Heart left ventricle (tissue), 16 donors: Measurements from ENCODE around the gene GPR87. TPM values are rescaled to one million over a fixed set of nuclear protein-coding genes. Genes with fewer than 3 reads are reported as not detected.

ENCODE experiments used
- ATAC-seq, 4 donors: fragments of 200-7000 bp; cut with Tn5 transposase; one replicate each; pipeline ENCODE4 v1.9.1; 2020 to 2022; ENCODE audit warnings: moderate library complexity in 4 of 4, mild to moderate bottlenecking in 3 of 4, moderate number of reproducible peaks in 1 of 4
- DNase-seq, 5 donors: peaks; one replicate each; pipeline ENCODE4 v3.0.0-alpha.2; 2020
- H3K27ac ChIP-seq, 12 donors: fragments of 200-600 bp; sonication (generic) in 4 of 12; one replicate each; pipeline versions ENCODE4 v1.5.0 to v1.8.0; 2016 to 2022; ENCODE audit warnings: mild to moderate bottlenecking in 2 of 12
- H3K27me3 ChIP-seq, 9 donors: fragments of 200-600 bp; sonication (generic) in 2 of 9; one replicate each; pipeline versions ENCODE4 v1.5.1 to v1.8.0; 2016 to 2022; ENCODE audit warnings: mild to moderate bottlenecking in 3 of 9
- H3K36me3 ChIP-seq, 9 donors: fragments of 200-600 bp; sonication (generic) in 2 of 9; one replicate each; pipeline versions ENCODE4 v1.5.0 to v1.8.0; 2018 to 2022; ENCODE audit warnings: mild to moderate bottlenecking in 2 of 9
- H3K4me1 ChIP-seq, 12 donors: fragments of 200-600 bp; sonication (generic) in 4 of 12; one replicate each; pipeline versions ENCODE4 v1.5.0 to v1.8.0; 2016 to 2022; ENCODE audit warnings: mild to moderate bottlenecking in 3 of 12
- H3K4me3 ChIP-seq, 12 donors: fragments of 200-600 bp; sonication (generic) in 4 of 12; one replicate each; pipeline versions ENCODE4 v1.5.0 to v1.8.0; 2017 to 2022; ENCODE audit warnings: mild to moderate bottlenecking in 9 of 12, moderate library complexity in 4 of 12
- H3K9me3 ChIP-seq, 12 donors: fragments of 200-600 bp; sonication (generic) in 4 of 12; one replicate each; pipeline versions ENCODE4 v1.5.0 to v1.8.0; 2016 to 2022; ENCODE audit warnings: mild to moderate bottlenecking in 1 of 12
- POLR2A ChIP-seq, 2 donors: fragments of 450-650 bp; IDR thresholded peaks; one replicate each; pipeline ENCODE4 v1.6.1; 2017; ENCODE audit warnings: antibody characterized with exemption in 2 of 2, mild to moderate bottlenecking in 2 of 2, moderate library complexity in 2 of 2
- WGBS, 4 donors: extraction: QIAGEN DNeasy Blood & Tissue Kit in 2 of 4; methylation state at CpG; one replicate each; pipeline versions ENCODE4 v1.1.5 to v1.1.7; 2013 to 2018; 5-methylcytosine and 5-hydroxymethylcytosine counted together
- intact Hi-C, 10 donors: fragments of 100-400 bp; cut with DNase I; formaldehyde crosslinking; loops; one replicate each; pipeline versions ENCODE4 v1.11.1 to v1.14.2; 2022
- polyA plus RNA-seq, 2 donors: library from polyadenylated mRNA; stranded (reverse); fragments of 200-250 nt; gene quantifications; one replicate each; pipeline ENCODE4 v1.2.3, GENCODE V29; 2013
- total RNA-seq, 9 donors: library from RNA; depleted of rRNA in 2 of 9; stranded (reverse); fragments of >200 nt in 2 of 9; fragmentation: NEBNext Ultra II Directional in 3 of 9; extraction: Animal tissue kit (Norgen Biotek cat#: 25700) in 3 of 9; gene quantifications; one replicate each; pipeline versions ENCODE4 v1.1.0 to v1.2.4, GENCODE V29; 2016 to 2023
- TF ChIP-seq, protein P1 (sequence below), 12 donors: fragments of 200-600 bp; sonication (generic) in 4 of 12; IDR thresholded peaks; one replicate each; pipeline versions ENCODE4 v1.5.0 to v1.8.0; 2018 to 2022; ENCODE audit warnings: antibody characterized with exemption in 12 of 12, mild to moderate bottlenecking in 5 of 12
- donor health status: ischemic (EF 13 %, LVEDD 7.1; RV severe dilation, severe dysfunction).
- donor health status: healthy with polysubstance abuse.
- donor health status: DM: no; HTN: yes; CAD: no.
- donor health status: DM: no; HTN: no; CAD: no.
- donor health status: ischemic (EF 25% LVEDD 6.9; RV normal size, moderate dysfunction).
- donor health status: ischemic (EF 25% LVEDD 5.7; RV mildly dilated, moderate dysfunction).
- donor health status: healthy.
- donor health status: DM: yes; HTN: yes; CAD: no.
- donor health status: ischemic (EF 35%, LVEDD 5.7; RV mildly dilated, moderate dysfunction).
- donor health status: nonischemic (EF 11% LVEDD 7.7; RV severe dilation, severe dysfunction).
- donor health status: DM: yes; HTN: yes; CAD: no.
- donor health status: PGD.
- donor health status: ischemic (EF 29% LVEDD 5.4; RV normal size, mild dysfunction).
- donor health status: nonischemic (EF 23%, LVEDD 6.1; RV moderate dilation, normal function).

Gene GPR87
- total and polyA plus RNA-seq, 11 donors = not detected

DNA sequence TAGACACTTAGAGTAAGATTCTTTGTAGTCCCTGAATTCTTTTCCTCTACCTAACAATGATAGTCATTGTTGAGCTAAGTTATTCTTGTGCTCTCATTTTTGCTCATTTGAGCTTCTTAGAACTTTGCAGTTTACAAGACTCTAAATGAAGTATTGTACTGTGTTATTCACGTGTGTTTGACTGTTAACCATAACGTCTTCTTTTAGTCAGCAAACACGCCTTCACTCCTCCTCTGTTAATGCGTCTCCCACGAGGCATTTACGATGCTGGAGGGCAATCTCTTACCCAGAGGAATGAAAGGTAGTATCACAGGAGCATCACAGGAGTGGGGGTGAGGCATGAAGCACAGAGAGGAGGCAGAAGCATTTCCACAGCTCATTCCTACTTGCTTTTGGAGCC, 23.5 kb downstream of the GPR87 start:
- intact Hi-C loops = loop anchor here in 2 of 10 donors (10.0 kb wide), 2 partner anchors 498 to 622 kb away; no protein-coding TSS in a partner anchor
- no peaks in the 10 kb centered on the region for H3K27me3 ChIP-seq
- H3K36me3 ChIP-seq = no peaks in the 10 kb centered on the region
- H3K4me1 ChIP-seq = no peaks in the 10 kb centered on the region
- DNase-seq (no peak), ATAC-seq (no peak)
- no peaks in the 10 kb centered on the region for H3K9me3 ChIP-seq
- WGBS, 4 donors = 79 to 86% (median 83%) methylated on average over 6 of the region's 6 CpGs
- no peak overlapping the region for H3K27ac ChIP-seq
- no peak overlapping the region for H3K4me3 ChIP-seq
- TF ChIP-seq POLR2A (IDR thresholded peaks at IDR 0.05) = no peak
- TF ChIP-seq, protein P1, sequence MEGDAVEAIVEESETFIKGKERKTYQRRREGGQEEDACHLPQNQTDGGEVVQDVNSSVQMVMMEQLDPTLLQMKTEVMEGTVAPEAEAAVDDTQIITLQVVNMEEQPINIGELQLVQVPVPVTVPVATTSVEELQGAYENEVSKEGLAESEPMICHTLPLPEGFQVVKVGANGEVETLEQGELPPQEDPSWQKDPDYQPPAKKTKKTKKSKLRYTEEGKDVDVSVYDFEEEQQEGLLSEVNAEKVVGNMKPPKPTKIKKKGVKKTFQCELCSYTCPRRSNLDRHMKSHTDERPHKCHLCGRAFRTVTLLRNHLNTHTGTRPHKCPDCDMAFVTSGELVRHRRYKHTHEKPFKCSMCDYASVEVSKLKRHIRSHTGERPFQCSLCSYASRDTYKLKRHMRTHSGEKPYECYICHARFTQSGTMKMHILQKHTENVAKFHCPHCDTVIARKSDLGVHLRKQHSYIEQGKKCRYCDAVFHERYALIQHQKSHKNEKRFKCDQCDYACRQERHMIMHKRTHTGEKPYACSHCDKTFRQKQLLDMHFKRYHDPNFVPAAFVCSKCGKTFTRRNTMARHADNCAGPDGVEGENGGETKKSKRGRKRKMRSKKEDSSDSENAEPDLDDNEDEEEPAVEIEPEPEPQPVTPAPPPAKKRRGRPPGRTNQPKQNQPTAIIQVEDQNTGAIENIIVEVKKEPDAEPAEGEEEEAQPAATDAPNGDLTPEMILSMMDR (IDR thresholded peaks at IDR 0.05) = no peak

DNA sequence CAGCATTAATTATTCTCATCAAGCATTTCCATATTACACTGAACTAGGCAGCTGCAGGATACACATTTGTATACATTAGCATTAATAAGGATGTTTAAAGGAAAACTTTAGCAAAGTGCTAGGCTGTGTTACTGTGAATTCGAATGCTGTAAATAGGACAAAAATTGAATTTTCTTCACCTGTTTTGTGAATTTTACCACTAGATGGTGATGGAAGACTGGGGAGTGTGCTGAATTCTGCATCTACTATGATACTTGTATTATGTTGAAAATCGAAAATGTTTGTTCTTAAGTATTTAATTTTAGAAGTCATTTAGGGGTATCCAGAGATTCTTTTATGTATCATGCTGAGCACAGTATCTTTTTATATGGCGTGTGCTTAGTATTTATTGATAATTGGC, 25.9 kb downstream of the GPR87 start:
- 60 to 77% (median 65%) methylated on average over 3 of the region's 3 CpGs for whole genome bisulfite sequencing, 4 donors
- intact Hi-C loops = loop anchor here in 2 of 10 donors (10.0 kb wide), 2 partner anchors 496 to 624 kb away; no protein-coding TSS in a partner anchor
- no peaks in the 10 kb centered on the region for H3K9me3 ChIP-seq
- no peaks in the 10 kb centered on the region for H3K4me1 ChIP-seq
- no peak overlapping the region for H3K27ac ChIP-seq
- ATAC-seq (no peak), DNase-seq (no peak)
- TF ChIP-seq, protein P1 (IDR thresholded peaks at IDR 0.05) = peak in 9 of 12 donors; percentile 23 to 51 (median 36)
- TF ChIP-seq POLR2A (IDR thresholded peaks at IDR 0.05) = no peak
- H3K36me3 ChIP-seq = no peaks in the 10 kb centered on the region
- no peak overlapping the region for H3K4me3 ChIP-seq
- no peaks in the 10 kb centered on the region for H3K27me3 ChIP-seq

DNA sequence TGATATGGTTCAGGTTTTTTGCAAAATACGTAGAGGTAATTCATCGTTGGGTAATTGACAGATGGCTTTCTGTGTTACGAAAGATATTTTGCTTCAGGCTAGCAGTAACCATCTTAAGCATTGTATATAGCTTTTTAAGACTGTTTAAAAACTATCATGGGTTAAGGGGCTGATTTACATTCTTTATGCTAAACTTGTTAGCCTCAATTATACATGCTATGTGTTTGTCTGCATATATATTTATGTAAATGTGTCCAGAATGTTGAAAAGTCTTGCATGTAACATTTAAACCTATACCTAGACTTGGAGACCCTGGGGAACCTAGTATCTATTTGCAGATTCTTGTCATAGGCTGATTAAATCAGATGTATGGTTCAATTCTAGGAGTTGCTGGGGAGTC, 27.2 kb downstream of the GPR87 start:
- intact Hi-C loops = loop anchor here in 1 of 10 donors (10.0 kb wide), 1 partner anchor 625 kb away; no protein-coding TSS in a partner anchor
- DNase-seq = no peak
- Histone ChIP-seq H3K4me1 (peaks cover 0 to 2% (median 0%) of the 10 kb centered on the region in 12 donors), H3K9me3 (no peaks in the 10 kb centered on the region), H3K4me3 (no peak overlapping the region), H3K36me3 (no peaks in the 10 kb centered on the region), H3K27ac (no peak overlapping the region), H3K27me3 (no peaks in the 10 kb centered on the region)
- TF ChIP-seq, protein P1 (IDR thresholded peaks at IDR 0.05) = no peak
- no peak for TF ChIP-seq POLR2A (IDR thresholded peaks at IDR 0.05)
- WGBS, 4 donors = 50 to 98% (median 61%) methylated on average over 3 of the region's 3 CpGs
- no peak for ATAC-seq

DNA sequence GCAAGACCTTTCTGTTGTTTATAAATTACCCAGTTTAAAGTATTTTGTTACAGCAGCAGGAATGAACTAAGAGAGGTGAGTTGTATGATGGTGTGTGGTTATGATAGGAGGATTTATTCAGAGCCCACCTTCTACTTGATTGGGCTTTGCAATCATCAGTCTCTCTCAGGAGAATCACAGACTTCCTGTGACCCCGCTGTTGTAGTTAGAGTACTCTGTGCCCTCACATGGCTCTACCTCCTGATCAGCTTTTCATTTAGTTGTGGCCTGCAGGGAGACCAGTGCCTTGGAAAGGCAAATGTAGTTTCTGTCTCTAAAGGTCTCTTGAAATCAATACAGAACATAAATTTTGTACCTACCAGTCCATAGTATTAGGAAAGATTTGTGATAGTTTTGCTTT, 30.7 kb downstream of the GPR87 start:
- WGBS, 4 donors = 57 to 73% (median 63%) methylated on average over 1 of the region's 1 CpG
- TF ChIP-seq, protein P1 (IDR thresholded peaks at IDR 0.05) = no peak
- no peak for TF ChIP-seq POLR2A (IDR thresholded peaks at IDR 0.05)
- peaks cover 0 to 17% (median 0%) of the 10 kb centered on the region in 12 donors for H3K4me1 ChIP-seq
- intact Hi-C loops = loop anchor here in 1 of 10 donors (10.0 kb wide), 1 partner anchor 629 kb away; no protein-coding TSS in a partner anchor
- H3K9me3 ChIP-seq = no peaks in the 10 kb centered on the region
- ATAC-seq = no peak
- DNase-seq = no peak
- H3K36me3 ChIP-seq = no peaks in the 10 kb centered on the region
- no peak overlapping the region for H3K27ac ChIP-seq
- no peaks in the 10 kb centered on the region for H3K27me3 ChIP-seq
- no peak overlapping the region for H3K4me3 ChIP-seq
